ENCODE results near the gene CLEC14A.

CLEC14A gene

GRCh38 chr14:38205949-38206665 lies 49.8 kb downstream of the CLEC14A start:
- DNase-seq (ENCODE audit: low read depth): no peak

- DNase-seq (ENCODE audit: low read depth): no peak
Measured at GRCh38 chr14:38205119-38205813, 50.6 kb downstream of the CLEC14A start.

DNA sequence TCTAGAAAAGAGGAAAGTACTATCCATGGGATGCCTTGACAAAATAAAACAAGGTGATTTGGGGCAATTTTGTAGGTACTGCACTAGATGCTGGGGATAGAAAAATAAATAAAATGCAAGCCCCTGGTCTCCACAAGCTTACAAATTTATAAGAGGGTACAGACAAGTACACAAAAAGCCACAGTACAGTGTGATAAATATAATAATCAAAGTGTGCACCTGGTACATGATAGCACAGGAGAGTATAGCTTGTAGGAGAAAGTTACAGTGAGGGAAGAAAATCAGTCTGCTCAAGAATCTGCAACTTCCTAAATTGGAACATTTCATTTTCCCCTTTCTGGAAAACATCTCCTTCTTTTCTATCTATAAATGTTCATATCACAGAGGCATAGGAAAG lies 51.2 kb downstream of the CLEC14A start:
- DNase-seq (ENCODE audit: low read depth): no peak
